Measurements from ENCODE around the gene MICU2.

DNA sequence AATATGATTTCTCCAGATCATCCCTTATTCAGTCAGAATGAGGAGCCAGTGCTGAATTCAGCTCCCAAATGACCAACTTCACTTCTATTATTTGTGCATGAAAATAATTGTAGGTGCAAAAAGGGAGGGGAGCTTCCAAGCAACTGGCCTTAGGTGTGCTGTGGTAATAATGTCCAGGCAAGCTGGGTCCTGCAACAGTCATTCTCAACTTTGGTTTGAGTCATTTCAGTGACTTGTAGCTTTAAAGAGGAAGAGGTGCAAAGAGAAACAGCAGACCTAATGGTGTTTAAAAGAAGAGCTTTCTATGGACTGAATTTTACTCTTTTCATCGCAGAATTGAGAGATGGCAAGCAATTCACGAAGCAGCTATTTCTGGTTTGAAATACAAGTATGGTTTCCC, 37.7 kb upstream of the MICU2 start:
- TF ChIP-seq, protein P1, sequence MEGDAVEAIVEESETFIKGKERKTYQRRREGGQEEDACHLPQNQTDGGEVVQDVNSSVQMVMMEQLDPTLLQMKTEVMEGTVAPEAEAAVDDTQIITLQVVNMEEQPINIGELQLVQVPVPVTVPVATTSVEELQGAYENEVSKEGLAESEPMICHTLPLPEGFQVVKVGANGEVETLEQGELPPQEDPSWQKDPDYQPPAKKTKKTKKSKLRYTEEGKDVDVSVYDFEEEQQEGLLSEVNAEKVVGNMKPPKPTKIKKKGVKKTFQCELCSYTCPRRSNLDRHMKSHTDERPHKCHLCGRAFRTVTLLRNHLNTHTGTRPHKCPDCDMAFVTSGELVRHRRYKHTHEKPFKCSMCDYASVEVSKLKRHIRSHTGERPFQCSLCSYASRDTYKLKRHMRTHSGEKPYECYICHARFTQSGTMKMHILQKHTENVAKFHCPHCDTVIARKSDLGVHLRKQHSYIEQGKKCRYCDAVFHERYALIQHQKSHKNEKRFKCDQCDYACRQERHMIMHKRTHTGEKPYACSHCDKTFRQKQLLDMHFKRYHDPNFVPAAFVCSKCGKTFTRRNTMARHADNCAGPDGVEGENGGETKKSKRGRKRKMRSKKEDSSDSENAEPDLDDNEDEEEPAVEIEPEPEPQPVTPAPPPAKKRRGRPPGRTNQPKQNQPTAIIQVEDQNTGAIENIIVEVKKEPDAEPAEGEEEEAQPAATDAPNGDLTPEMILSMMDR (conservative IDR thresholded peaks at IDR 0.05; ENCODE audit: low read length) = no peak
- no peak for TF ChIP-seq EZH2phosphoT487 (IDR thresholded peaks at IDR 0.05; ENCODE audit: borderline replicate concordance, low read depth, low read length)

Data from OCI-LY7 (cell line).